Measurements from ENCODE around the gene IMMP2L. TPM values are rescaled to one million over a fixed set of nuclear protein-coding genes. Genes with fewer than 3 reads are reported as not detected.

The IMMP2L gene
- total and polyA plus RNA-seq, 4 donors: 7.3 to 21.1 (median 12.4) TPM

- DNase-seq (ENCODE audit: low spot score): no peak
- TF ChIP-seq REST (IDR thresholded peaks at IDR 0.05) (no peak), FOXA2 (IDR thresholded peaks at IDR 0.05) (no peak), JUND (IDR thresholded peaks at IDR 0.05) (no peak), NR2F2 (IDR thresholded peaks at IDR 0.05) (no peak), FOXA1 (IDR thresholded peaks at IDR 0.05) (no peak), YY1 (IDR thresholded peaks at IDR 0.05) (no peak), RAD21 (IDR thresholded peaks at IDR 0.05) (no peak), EGR1 (IDR thresholded peaks at IDR 0.05; ENCODE audit: low read depth in 2 of 2) (no peak), TAF1 (conservative IDR thresholded peaks at IDR 0.05) (no peak), GABPA (IDR thresholded peaks at IDR 0.05 in 1 of 2, conservative IDR thresholded peaks at IDR 0.05 in 1 of 2) (no peak), HNF4G (IDR thresholded peaks at IDR 0.05) (no peak), ATF3 (IDR thresholded peaks at IDR 0.05) (no peak), HNF4A (conservative IDR thresholded peaks at IDR 0.05) (no peak), RXRA (IDR thresholded peaks at IDR 0.05) (no peak), CTCF (IDR thresholded peaks at IDR 0.05; ENCODE audit: low read depth, low read length, missing input control) (no peak), SP1 (IDR thresholded peaks at IDR 0.05) (no peak)
- TF ChIP-seq, protein P1, sequence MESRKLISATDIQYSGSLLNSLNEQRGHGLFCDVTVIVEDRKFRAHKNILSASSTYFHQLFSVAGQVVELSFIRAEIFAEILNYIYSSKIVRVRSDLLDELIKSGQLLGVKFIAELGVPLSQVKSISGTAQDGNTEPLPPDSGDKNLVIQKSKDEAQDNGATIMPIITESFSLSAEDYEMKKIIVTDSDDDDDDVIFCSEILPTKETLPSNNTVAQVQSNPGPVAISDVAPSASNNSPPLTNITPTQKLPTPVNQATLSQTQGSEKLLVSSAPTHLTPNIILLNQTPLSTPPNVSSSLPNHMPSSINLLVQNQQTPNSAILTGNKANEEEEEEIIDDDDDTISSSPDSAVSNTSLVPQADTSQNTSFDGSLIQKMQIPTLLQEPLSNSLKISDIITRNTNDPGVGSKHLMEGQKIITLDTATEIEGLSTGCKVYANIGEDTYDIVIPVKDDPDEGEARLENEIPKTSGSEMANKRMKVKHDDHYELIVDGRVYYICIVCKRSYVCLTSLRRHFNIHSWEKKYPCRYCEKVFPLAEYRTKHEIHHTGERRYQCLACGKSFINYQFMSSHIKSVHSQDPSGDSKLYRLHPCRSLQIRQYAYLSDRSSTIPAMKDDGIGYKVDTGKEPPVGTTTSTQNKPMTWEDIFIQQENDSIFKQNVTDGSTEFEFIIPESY (IDR thresholded peaks at IDR 0.05): no peak
- TF ChIP-seq, protein P2, sequence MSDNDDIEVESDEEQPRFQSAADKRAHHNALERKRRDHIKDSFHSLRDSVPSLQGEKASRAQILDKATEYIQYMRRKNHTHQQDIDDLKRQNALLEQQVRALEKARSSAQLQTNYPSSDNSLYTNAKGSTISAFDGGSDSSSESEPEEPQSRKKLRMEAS (IDR thresholded peaks at IDR 0.05): no peak
- 85% methylated on average over 1 of the region's 1 CpG for WGBS
Observed at GRCh38 chr7:111025006-111025405, 537.3 kb downstream of the IMMP2L start.

More at GRCh38 chr7:111025006-111025405, 537.3 kb downstream of the IMMP2L start:
- Histone ChIP-seq H3K9ac (ENCODE audit: low read depth in 1 of 2, low read length in 2 of 2) (no peak overlapping the region), H3K4me1 (ENCODE audit: control insufficient read depth in 4 of 4, insufficient read depth in 4 of 4, low read length in 3 of 4) (peaks cover 0 to 15% (median 9%) of the 10 kb centered on the region in 4 donors), H3K27ac (ENCODE audit: low read depth in 1 of 2, low read length in 2 of 2) (no peak overlapping the region), H3K4me3 (ENCODE audit: low read depth in 1 of 3, low read length in 3 of 3) (no peak overlapping the region), H3K27me3 (ENCODE audit: control insufficient read depth in 4 of 4, insufficient read depth in 4 of 4, low read length in 3 of 4) (no peaks in the 10 kb centered on the region), H3K9me3 (ENCODE audit: control insufficient read depth in 4 of 4, low read length in 3 of 4) (no peaks in the 10 kb centered on the region), H3K36me3 (ENCODE audit: control insufficient read depth in 4 of 4, insufficient read depth in 3 of 4, low read depth in 1 of 4, low read length in 3 of 4) (peaks cover 0 to 2% (median 0%) of the 10 kb centered on the region in 4 donors)

Measured in liver (tissue), 9 donors.